Breast epithelium (tissue), 4 donors: ENCODE results near the gene BCAR1. TPM values are rescaled to one million over a fixed set of nuclear protein-coding genes. Genes with fewer than 3 reads are reported as not detected.
A peak's percentile ranks its signal among the peaks of the same experiment; 100 is the strongest.

Experiments used
- DNase-seq, 2 donors: peaks; one replicate each; pipeline ENCODE4 v3.0.0-alpha.2; 2019; ENCODE audit warnings: low spot score in 2 of 2
- H3K27ac ChIP-seq, 2 donors: fragments of 200-600 bp; sonication (generic) in 1 of 2; one replicate each; pipeline ENCODE4 v1.5.1; 2016 to 2019; ENCODE audit warnings: mild to moderate bottlenecking in 1 of 2
- H3K27me3 ChIP-seq, 2 donors: fragments of 200-600 bp; sonication (generic) in 1 of 2; one replicate each; pipeline versions ENCODE4 v1.5.1 to v1.6.0; 2017 to 2019; ENCODE audit warnings: control low read depth in 1 of 2, mild to moderate bottlenecking in 1 of 2
- H3K36me3 ChIP-seq: fragments of 200-600 bp; one replicate; pipeline ENCODE4 v1.5.1; 2019
- H3K4me1 ChIP-seq, 2 donors: fragments of 200-600 bp; sonication (generic); one replicate each; pipeline ENCODE4 v1.5.1; 2016 to 2019; ENCODE audit warnings: control low read depth in 1 of 2
- H3K4me3 ChIP-seq, 3 donors: fragments of 200-600 bp; sonication (generic); 1 replicate in 2 of 3; 2 replicates in 1 of 3; pipeline ENCODE4 v1.5.1; 2016 to 2019; ENCODE audit warnings: mild to moderate bottlenecking in 3 of 3, moderate library complexity in 2 of 3
- H3K9me3 ChIP-seq, 2 donors: fragments of 200-600 bp; sonication (generic) in 1 of 2; one replicate each; pipeline ENCODE4 v1.5.1; 2016 to 2019; ENCODE audit warnings: control low read depth in 1 of 2
- CTCF ChIP-seq, 3 donors: fragments of 450-650 bp; IDR thresholded peaks; one replicate each; pipeline ENCODE4 v1.5.1; 2016 to 2017; ENCODE audit warnings: antibody characterized with exemption in 3 of 3, mild to moderate bottlenecking in 3 of 3, moderate library complexity in 3 of 3
- POLR2A ChIP-seq: fragments of 450-650 bp; IDR thresholded peaks from one replicate; pipeline ENCODE4 v1.6.1; 2016; ENCODE audit warnings: antibody characterized with exemption, mild to moderate bottlenecking, moderate library complexity
- POLR2AphosphoS5 ChIP-seq, 3 donors: sonication (generic); formaldehyde crosslinking; IDR thresholded peaks; one replicate each; pipeline ENCODE4 v1.6.1; 2017; ENCODE audit warnings: antibody characterized with exemption in 3 of 3
- intact Hi-C: fragments of 100-400 bp; cut with DNase I; formaldehyde crosslinking; loops from one replicate; pipeline ENCODE4 v1.15.1; 2023; ENCODE audit warnings: low total_unique reads
- total RNA-seq, 3 donors: library from RNA; depleted of rRNA; stranded (reverse); fragments of >200 nt; gene quantifications; one replicate each; pipeline ENCODE4 v1.1.0, GENCODE V29; 2016

BCAR1 gene
- total RNA-seq, 3 donors from 2014 or later = 13.6 to 38.7 (median 32.9) TPM

DNA sequence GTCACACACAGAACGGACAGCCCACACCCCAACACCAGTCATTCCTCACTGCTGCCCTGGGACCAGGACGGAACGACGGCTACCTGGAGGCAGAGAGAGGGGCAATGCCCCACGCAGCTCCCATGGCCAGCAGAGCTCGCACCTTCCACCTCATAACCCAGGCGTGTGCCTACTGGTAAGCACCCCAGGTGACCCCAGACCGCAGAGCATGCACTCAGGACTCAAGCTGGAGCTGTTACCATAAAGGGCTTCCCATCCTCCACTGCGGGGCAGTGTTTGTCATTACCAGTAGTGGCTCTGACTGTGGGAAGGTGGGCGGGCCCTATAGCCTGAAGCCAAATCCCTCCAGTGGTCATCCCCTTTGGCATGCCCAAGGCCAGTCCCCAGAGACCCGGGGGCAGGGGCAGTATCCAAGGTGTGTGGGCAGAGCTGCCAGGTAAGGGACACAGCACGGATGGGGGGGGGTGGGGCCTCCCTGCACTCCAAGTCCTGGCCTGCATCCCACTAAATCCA, 4.7 kb upstream of the BCAR1 start:
- no peaks in the 10 kb centered on the region for H3K36me3 ChIP-seq
- DNase-seq = no peak
- H3K27ac ChIP-seq = peak overlapping the region; percentile 71 to 93
- no peak for TF ChIP-seq CTCF (IDR thresholded peaks at IDR 0.05)
- no peak for TF ChIP-seq POLR2A
- no peak for TF ChIP-seq POLR2AphosphoS5 (IDR thresholded peaks at IDR 0.05)
- intact Hi-C loops = loop anchor here (10.0 kb wide), 1 partner anchor 129 kb away; no protein-coding TSS in a partner anchor
- H3K9me3 ChIP-seq = no peaks in the 10 kb centered on the region
- peak overlapping the region in 1 of 3 donors; percentile 45 for H3K4me3 ChIP-seq
- H3K4me1 ChIP-seq = peaks cover 40 to 60% of the 10 kb centered on the region in 2 donors
- H3K27me3 ChIP-seq = no peaks in the 10 kb centered on the region

DNA sequence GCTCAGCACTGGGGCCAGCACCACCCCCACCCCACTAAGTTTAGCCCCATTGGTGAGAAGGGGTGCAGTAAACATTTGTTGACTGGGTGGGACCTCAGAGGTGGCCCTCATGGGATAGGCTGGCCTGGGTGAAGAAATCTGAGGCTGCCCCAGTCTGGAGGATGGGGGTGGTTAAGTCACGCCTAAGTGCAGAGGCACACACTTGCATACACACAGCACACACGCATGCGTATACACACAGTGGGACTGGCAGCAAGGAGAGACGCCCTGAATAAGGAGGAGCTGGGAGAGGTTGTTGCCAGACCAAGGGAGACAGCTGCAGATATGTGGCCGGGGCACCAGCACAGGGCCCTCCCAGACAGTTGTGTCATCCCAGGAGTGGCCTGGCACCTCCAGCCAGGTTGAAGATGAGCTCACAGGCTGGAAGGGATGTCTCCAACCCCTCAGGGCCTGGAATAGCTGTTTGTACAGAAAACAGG, 3.0 kb upstream of the BCAR1 start:
- H3K4me1 ChIP-seq = peaks cover 48 to 60% of the 10 kb centered on the region in 2 donors
- peak in 1 of 2 donors; percentile 68 for DNase-seq
- no peaks in the 10 kb centered on the region for H3K27me3 ChIP-seq
- peak overlapping the region; percentile 71 to 93 for H3K27ac ChIP-seq
- no peaks in the 10 kb centered on the region for H3K9me3 ChIP-seq
- intact Hi-C loops = loop anchor here (10.0 kb wide), 1 partner anchor 130 kb away; no protein-coding TSS in a partner anchor
- TF ChIP-seq CTCF (IDR thresholded peaks at IDR 0.05) = no peak
- no peaks in the 10 kb centered on the region for H3K36me3 ChIP-seq
- H3K4me3 ChIP-seq = peak overlapping the region in 1 of 3 donors; percentile 20

- Histone ChIP-seq H3K9me3 (no peaks in the 10 kb centered on the region), H3K4me1 (peaks cover 53 to 63% of the 10 kb centered on the region in 2 donors), H3K27ac (peak overlapping the region; percentile 95 to 98), H3K27me3 (no peaks in the 10 kb centered on the region), H3K36me3 (no peaks in the 10 kb centered on the region), H3K4me3 (peak overlapping the region in 1 of 3 donors; percentile 37)
- intact Hi-C loops = loop anchor here (10.0 kb wide), 1 partner anchor 132 kb away; no protein-coding TSS in a partner anchor
- TF ChIP-seq POLR2AphosphoS5 (IDR thresholded peaks at IDR 0.05) = no peak
- no peak for TF ChIP-seq POLR2A
- TF ChIP-seq CTCF (IDR thresholded peaks at IDR 0.05) = no peak
- DNase-seq = no peak
These were observed 1.8 kb upstream of the BCAR1 start for GRCh38 chr16:75252946-75253911.

- no peaks in the 10 kb centered on the region for H3K9me3 ChIP-seq
- intact Hi-C loops = loop anchor here (10.0 kb wide), 1 partner anchor 133 kb away; no protein-coding TSS in a partner anchor
- H3K27ac ChIP-seq = peak overlapping the region; percentile 95 to 98
- TF ChIP-seq CTCF (IDR thresholded peaks at IDR 0.05) (no peak), POLR2AphosphoS5 (IDR thresholded peaks at IDR 0.05) (peak in 2 of 3 donors; percentile 1 to 19), POLR2A (no peak)
- H3K36me3 ChIP-seq = no peaks in the 10 kb centered on the region
- peak overlapping the region; percentile 71 to 88 (median 74) for H3K4me3 ChIP-seq
- peaks cover 54 to 57% of the 10 kb centered on the region in 2 donors for H3K4me1 ChIP-seq
- H3K27me3 ChIP-seq = no peaks in the 10 kb centered on the region
- no peak for DNase-seq
These were observed 833 bp upstream of the BCAR1 start for GRCh38 chr16:75252049-75252864.
